ENCODE data around the gene VAV3. TPM values are rescaled to one million over a fixed set of nuclear protein-coding genes. Genes with fewer than 3 reads are reported as not detected.

VAV3 gene
- total RNA-seq, 1 donor from 2014 or later = 2.6 TPM

DNA sequence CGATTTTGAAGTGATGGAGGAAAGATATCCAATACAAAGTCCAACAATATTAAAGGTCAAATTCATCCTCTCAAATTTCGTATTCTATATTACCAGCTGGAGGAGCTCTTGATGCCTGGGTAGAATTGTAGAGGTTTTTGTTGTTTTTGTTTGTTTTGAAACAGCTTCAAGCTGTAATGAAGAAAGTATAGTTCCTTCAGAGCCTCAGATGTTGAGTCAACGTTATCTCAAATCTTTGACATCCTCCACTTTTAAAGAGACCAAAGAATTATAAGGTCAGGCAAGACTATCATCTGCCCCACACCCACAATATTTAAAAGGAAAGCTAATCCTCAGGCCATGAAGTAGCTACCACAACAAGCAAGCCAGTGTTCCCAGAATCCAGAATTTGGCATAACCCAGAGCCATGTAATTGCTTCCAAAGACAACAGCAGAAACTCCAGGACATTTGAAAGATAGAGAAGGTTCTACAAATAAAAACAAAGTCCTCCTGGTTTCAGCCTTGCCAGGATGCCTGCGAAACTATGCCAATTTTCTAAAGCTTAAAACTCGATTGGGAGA, 24.9 kb downstream of the VAV3 start:
- Histone ChIP-seq H3K4me3 (ENCODE audit: insufficient read depth, low read depth, low read length) (no peak overlapping the region), H3K9ac (ENCODE audit: low read length) (no peak overlapping the region), H3K27me3 (ENCODE audit: insufficient read depth, low read length) (no peaks in the 10 kb centered on the region), H3K79me2 (ENCODE audit: insufficient read depth, low read length) (no peaks in the 10 kb centered on the region), H3K36me3 (ENCODE audit: insufficient read depth, low read length) (no peaks in the 10 kb centered on the region), H3K27ac (ENCODE audit: low read depth, low read length) (no peak overlapping the region), H3K4me2 (ENCODE audit: low read length) (no peak overlapping the region), H3K9me3 (ENCODE audit: insufficient read depth, low read depth, low read length) (no peaks in the 10 kb centered on the region), H2AFZ (ENCODE audit: low read depth, low read length) (no peak overlapping the region), H3K4me1 (ENCODE audit: insufficient read depth, low read length) (peaks cover 19% of the 10 kb centered on the region), H4K20me1 (ENCODE audit: insufficient read depth, low read length) (no peaks in the 10 kb centered on the region)
- DNase-seq (ENCODE audit: low read depth) = no peak
- no peak for FAIRE-seq
- Mint-ChIP-seq H3K4me1 (ENCODE audit: low read depth, unreplicated experiment) (peaks cover 17% of the 10 kb centered on the region), H3K9me3 (ENCODE audit: unreplicated experiment) (no peaks in the 10 kb centered on the region), H3K4me3 (ENCODE audit: unreplicated experiment) (no peak overlapping the region), H3K27me3 (ENCODE audit: low read depth, unreplicated experiment) (no peaks in the 10 kb centered on the region), H3K27ac (ENCODE audit: unreplicated experiment) (no peak overlapping the region), H3K36me3 (ENCODE audit: low read depth, unreplicated experiment) (no peaks in the 10 kb centered on the region)
- TF ChIP-seq, protein P1, sequence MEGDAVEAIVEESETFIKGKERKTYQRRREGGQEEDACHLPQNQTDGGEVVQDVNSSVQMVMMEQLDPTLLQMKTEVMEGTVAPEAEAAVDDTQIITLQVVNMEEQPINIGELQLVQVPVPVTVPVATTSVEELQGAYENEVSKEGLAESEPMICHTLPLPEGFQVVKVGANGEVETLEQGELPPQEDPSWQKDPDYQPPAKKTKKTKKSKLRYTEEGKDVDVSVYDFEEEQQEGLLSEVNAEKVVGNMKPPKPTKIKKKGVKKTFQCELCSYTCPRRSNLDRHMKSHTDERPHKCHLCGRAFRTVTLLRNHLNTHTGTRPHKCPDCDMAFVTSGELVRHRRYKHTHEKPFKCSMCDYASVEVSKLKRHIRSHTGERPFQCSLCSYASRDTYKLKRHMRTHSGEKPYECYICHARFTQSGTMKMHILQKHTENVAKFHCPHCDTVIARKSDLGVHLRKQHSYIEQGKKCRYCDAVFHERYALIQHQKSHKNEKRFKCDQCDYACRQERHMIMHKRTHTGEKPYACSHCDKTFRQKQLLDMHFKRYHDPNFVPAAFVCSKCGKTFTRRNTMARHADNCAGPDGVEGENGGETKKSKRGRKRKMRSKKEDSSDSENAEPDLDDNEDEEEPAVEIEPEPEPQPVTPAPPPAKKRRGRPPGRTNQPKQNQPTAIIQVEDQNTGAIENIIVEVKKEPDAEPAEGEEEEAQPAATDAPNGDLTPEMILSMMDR (IDR thresholded peaks at IDR 0.05; ENCODE audit: insufficient read depth, low read depth, low read length) = no peak
- no peak for TF ChIP-seq EZH2 (IDR thresholded peaks at IDR 0.05; ENCODE audit: insufficient read depth, low read length)

DNA sequence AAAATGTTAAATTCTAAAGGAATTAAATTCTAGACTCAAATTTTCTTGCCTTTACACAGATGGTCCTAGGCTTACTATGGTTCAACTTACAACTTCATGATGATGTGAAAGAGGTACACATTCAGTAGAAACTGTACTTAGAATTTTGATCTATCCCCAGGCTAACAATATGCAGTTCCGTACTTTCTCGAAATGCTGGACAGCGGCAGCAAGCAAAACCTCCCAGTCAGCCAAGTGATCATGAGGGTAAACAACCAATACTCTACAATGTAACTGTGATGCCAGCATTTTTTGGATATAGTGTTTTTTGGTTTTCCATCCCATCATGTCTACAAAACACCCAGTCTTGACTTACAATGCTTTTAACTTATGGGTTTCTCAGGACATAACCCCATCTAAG, 25.7 kb downstream of the VAV3 start:
- Histone ChIP-seq H3K27me3 (ENCODE audit: insufficient read depth, low read length) (no peaks in the 10 kb centered on the region), H3K9me3 (ENCODE audit: insufficient read depth, low read depth, low read length) (no peaks in the 10 kb centered on the region), H3K36me3 (ENCODE audit: insufficient read depth, low read length) (no peaks in the 10 kb centered on the region), H3K79me2 (ENCODE audit: insufficient read depth, low read length) (no peaks in the 10 kb centered on the region), H3K9ac (ENCODE audit: low read length) (no peak overlapping the region), H3K4me3 (ENCODE audit: insufficient read depth, low read depth, low read length) (no peak overlapping the region), H2AFZ (ENCODE audit: low read depth, low read length) (no peak overlapping the region), H3K4me2 (ENCODE audit: low read length) (no peak overlapping the region), H3K27ac (ENCODE audit: low read depth, low read length) (no peak overlapping the region), H3K4me1 (ENCODE audit: insufficient read depth, low read length) (peaks cover 19% of the 10 kb centered on the region), H4K20me1 (ENCODE audit: insufficient read depth, low read length) (no peaks in the 10 kb centered on the region)
- no peak overlapping the region for H3K27ac Mint-ChIP-seq (ENCODE audit: unreplicated experiment)
- no peak for FAIRE-seq
- TF ChIP-seq EZH2 (IDR thresholded peaks at IDR 0.05; ENCODE audit: insufficient read depth, low read length) = no peak
- TF ChIP-seq, protein P1 (IDR thresholded peaks at IDR 0.05; ENCODE audit: insufficient read depth, low read depth, low read length) = no peak
- no peaks in the 10 kb centered on the region for H3K36me3 Mint-ChIP-seq (ENCODE audit: low read depth, unreplicated experiment)
- no peak for DNase-seq (ENCODE audit: low read depth)
- no peaks in the 10 kb centered on the region for H3K27me3 Mint-ChIP-seq (ENCODE audit: low read depth, unreplicated experiment)
- H3K4me1 Mint-ChIP-seq (ENCODE audit: low read depth, unreplicated experiment) = peaks cover 23% of the 10 kb centered on the region
- H3K4me3 Mint-ChIP-seq (ENCODE audit: unreplicated experiment) = no peak overlapping the region
- no peaks in the 10 kb centered on the region for H3K9me3 Mint-ChIP-seq (ENCODE audit: unreplicated experiment)

All from astrocyte (in vitro differentiated cells and primary cell).